CD14-positive monocyte (primary cell): ENCODE results near the gene DTWD2. TPM values are rescaled to one million over a fixed set of nuclear protein-coding genes. Genes with fewer than 3 reads are reported as not detected.
A peak's percentile ranks its signal among the peaks of the same experiment; 100 is the strongest.

Experiments
- DNase-seq, 3 donors: peaks; one replicate each; pipeline ENCODE4 v3.0.0-alpha.2; 2011 to 2022
- H2AFZ ChIP-seq: 2 replicates; pipeline ENCODE4 v1.6.0; 2012; ENCODE audit warnings: mild to moderate bottlenecking, low read depth, low read length, inconsistent platforms; ENCODE audit not compliant: insufficient read depth, poor library complexity, severe bottlenecking
- H3K27ac ChIP-seq, 2 donors: 1 replicate in 1 of 2; 2 replicates in 1 of 2; pipeline ENCODE4 v1.5.1; 2012 to 2013; ENCODE audit warnings: low read length in 2 of 2, control low read depth in 1 of 2, inconsistent platforms in 1 of 2, low read depth in 1 of 2, mild to moderate bottlenecking in 1 of 2
- H3K27me3 ChIP-seq, 2 donors: one replicate each; pipeline versions ENCODE4 v1.6.0 to v1.6.1; 2011 to 2013; ENCODE audit warnings: low read length in 2 of 2; ENCODE audit not compliant: control insufficient read depth in 2 of 2, insufficient read depth in 2 of 2
- H3K36me3 ChIP-seq, 2 donors: replicated peaks in 1 of 2; 1 replicate in 1 of 2; 2 replicates in 1 of 2; pipeline versions ENCODE4 v1.5.1 to v1.6.1; 2012 to 2013; ENCODE audit warnings: low read length in 2 of 2, control low read depth in 1 of 2, inconsistent platforms in 1 of 2, mild to moderate bottlenecking in 1 of 2; ENCODE audit not compliant: insufficient read depth in 2 of 2, control insufficient read depth in 1 of 2
- H3K4me1 ChIP-seq, 2 donors: 1 replicate in 1 of 2; 2 replicates in 1 of 2; pipeline versions ENCODE4 v1.5.1 to v1.6.1; 2012 to 2013; ENCODE audit warnings: low read length in 2 of 2, control low read depth in 1 of 2, inconsistent platforms in 1 of 2, mild to moderate bottlenecking in 1 of 2, moderate library complexity in 1 of 2; ENCODE audit not compliant: insufficient read depth in 2 of 2, control insufficient read depth in 1 of 2
- H3K4me2 ChIP-seq: replicated peaks from 2 replicates; pipeline ENCODE3; 2012; ENCODE audit warnings: low read length, moderate library complexity, mild to moderate bottlenecking; ENCODE audit not compliant: poor library complexity, severe bottlenecking; ENCODE audit errors: extremely low read depth
- H3K4me3 ChIP-seq, 3 experiments: fragments of 200-600 bp in 1 of 3; sonication (generic) in 1 of 3; replicated peaks in 1 of 3; 1 replicate in 2 of 3; 2 replicates in 1 of 3; pipeline ENCODE4 v1.5.1; 2011 to 2013; ENCODE audit warnings: low read length in 3 of 3, mild to moderate bottlenecking in 3 of 3, control low read depth in 2 of 3, low read depth in 2 of 3, inconsistent platforms in 1 of 3, moderate library complexity in 1 of 3
- H3K79me2 ChIP-seq: 2 replicates; pipeline ENCODE4 v1.6.0; 2012; ENCODE audit warnings: mild to moderate bottlenecking, control low read depth, inconsistent platforms, low read length, moderate library complexity; ENCODE audit not compliant: insufficient read depth
- H3K9ac ChIP-seq: 2 replicates; pipeline ENCODE4 v1.6.0; 2017; ENCODE audit warnings: low read length, mild to moderate bottlenecking; ENCODE audit not compliant: insufficient read depth, poor library complexity, severe bottlenecking
- H3K9me3 ChIP-seq, 2 donors: replicated peaks in 1 of 2; 1 replicate in 1 of 2; 2 replicates in 1 of 2; pipeline versions ENCODE4 v1.5.1 to v1.6.1; 2012 to 2013; ENCODE audit warnings: low read length in 2 of 2, control low read depth in 1 of 2; ENCODE audit not compliant: control insufficient read depth in 1 of 2, insufficient read depth in 1 of 2
- H4K20me1 ChIP-seq: 2 replicates; pipeline ENCODE4 v1.6.0; 2012; ENCODE audit warnings: mild to moderate bottlenecking, low read length, control low read depth, moderate library complexity; ENCODE audit not compliant: insufficient read depth
- H3K27ac Mint-ChIP-seq, 7 donors: one replicate each; pipeline ENCODE4 v1.8.0; 2020; ENCODE audit warnings: mild to moderate bottlenecking in 7 of 7, mixed read lengths in 7 of 7, moderate library complexity in 6 of 7, inconsistent platforms in 2 of 7
- H3K27me3 Mint-ChIP-seq, 3 donors: one replicate each; pipeline ENCODE4 v1.8.0; 2021 to 2022; ENCODE audit warnings: low read depth in 3 of 3, mild to moderate bottlenecking in 3 of 3, mixed read lengths in 3 of 3, moderate library complexity in 3 of 3, inconsistent platforms in 1 of 3
- H3K36me3 Mint-ChIP-seq, 2 donors: one replicate each; pipeline ENCODE4 v1.8.0; 2020; ENCODE audit warnings: mixed read lengths in 2 of 2, inconsistent platforms in 1 of 2, mild to moderate bottlenecking in 1 of 2
- H3K4me1 Mint-ChIP-seq: one replicate; pipeline ENCODE4 v1.8.0; 2020; ENCODE audit warnings: mild to moderate bottlenecking, mixed read lengths
- H3K4me3 Mint-ChIP-seq, 2 donors: one replicate each; pipeline ENCODE4 v1.8.0; 2020; ENCODE audit warnings: mild to moderate bottlenecking in 2 of 2, mixed read lengths in 2 of 2, moderate library complexity in 1 of 2
- H3K9me3 Mint-ChIP-seq, 7 donors: one replicate each; pipeline ENCODE4 v1.8.0; 2020 to 2022; ENCODE audit warnings: mixed read lengths in 7 of 7, mild to moderate bottlenecking in 6 of 7, moderate library complexity in 6 of 7, inconsistent platforms in 2 of 7
- CTCF ChIP-seq: fragments of 200-600 bp; IDR thresholded peaks from one replicate; pipeline ENCODE4 v1.8.0; 2022; ENCODE audit warnings: antibody characterized with exemption, mild to moderate bottlenecking
- WGBS: methylation state at CpG from one replicate; pipeline ENCODE4 v1.1.5; 2013; ENCODE audit warnings: missing lambda C conversion rate; ENCODE audit not compliant: insufficient coverage; 5-methylcytosine and 5-hydroxymethylcytosine counted together
- intact Hi-C, 2 donors: fragments of 100-400 bp; cut with micrococcal nuclease; formaldehyde crosslinking; loops; one replicate each; pipeline versions ENCODE4 v1.15.0 to v1.15.1; 2023
- polyA plus RNA-seq, 3 donors: library from polyadenylated mRNA; depleted of rRNA in 1 of 3; unstranded in 2 of 3; stranded (reverse) in 1 of 3; fragments of 300-500 nt in 2 of 3; fragments of >200 nt in 1 of 3; fragmentation: Illumina TruSeq in 2 of 3; gene quantifications; 1 replicate in 2 of 3; 2 replicates in 1 of 3; pipeline ENCODE4 v1.2.3, GENCODE V29; 2012 to 2021

DTWD2 gene
- polyA plus RNA-seq, 3 donors: 1.2 to 2.7 (median 2.5) TPM

GRCh38 chr5:118793091-118793490, 195.3 kb downstream of the DTWD2 start:
- Histone ChIP-seq H3K4me1 (no peaks in the 10 kb centered on the region), H2AFZ (no peak overlapping the region), H3K27me3 (no peaks in the 10 kb centered on the region), H3K4me3 (no peak overlapping the region), H3K9me3 (no peaks in the 10 kb centered on the region), H3K79me2 (no peaks in the 10 kb centered on the region), H3K27ac (no peak overlapping the region), H3K4me2 (no peak overlapping the region), H3K36me3 (no peaks in the 10 kb centered on the region), H3K9ac (no peak overlapping the region), H4K20me1 (no peaks in the 10 kb centered on the region)
- Mint-ChIP-seq H3K9me3 (no peaks in the 10 kb centered on the region), H3K27me3 (peaks cover 0 to 4% (median 0%) of the 10 kb centered on the region in 3 donors), H3K4me3 (no peak overlapping the region), H3K27ac (no peak overlapping the region), H3K36me3 (no peaks in the 10 kb centered on the region), H3K4me1 (no peaks in the 10 kb centered on the region)
- DNase-seq: no peak
- no peak for TF ChIP-seq CTCF
- WGBS: 93% methylated on average over 3 of the region's 3 CpGs
- intact Hi-C loops: loop anchor here (2.0 to 5.0 kb wide), 2 partner anchors 1338 to 1341 kb away; no protein-coding TSS in a partner anchor

GRCh38 chr5:118791926-118792734, 196.2 kb downstream of the DTWD2 start:
- Histone ChIP-seq H3K9ac (no peak overlapping the region), H3K4me1 (no peaks in the 10 kb centered on the region), H3K27ac (no peak overlapping the region), H3K9me3 (no peaks in the 10 kb centered on the region), H3K79me2 (no peaks in the 10 kb centered on the region), H3K36me3 (no peaks in the 10 kb centered on the region), H3K4me2 (no peak overlapping the region), H2AFZ (no peak overlapping the region), H3K4me3 (no peak overlapping the region), H4K20me1 (no peaks in the 10 kb centered on the region), H3K27me3 (no peaks in the 10 kb centered on the region)
- H3K9me3 Mint-ChIP-seq: no peaks in the 10 kb centered on the region
- peak; percentile 12 to 29 (median 28) for DNase-seq
- TF ChIP-seq CTCF: peak; percentile 76
- H3K27me3 Mint-ChIP-seq: peaks cover 0 to 2% (median 1%) of the 10 kb centered on the region in 3 donors
- H3K4me3 Mint-ChIP-seq: no peak overlapping the region
- WGBS: 67% methylated on average over 3 of the region's 7 CpGs
- peak overlapping the region in 1 of 7 donors; percentile 68 for H3K27ac Mint-ChIP-seq
- intact Hi-C loops: loop anchor here (2.0 to 5.0 kb wide), 2 partner anchors 1337 to 1340 kb away; no protein-coding TSS in a partner anchor
- no peaks in the 10 kb centered on the region for H3K36me3 Mint-ChIP-seq
- no peaks in the 10 kb centered on the region for H3K4me1 Mint-ChIP-seq
